Measurements from ENCODE around the gene RHBDL3.

The RHBDL3 gene, protein sequence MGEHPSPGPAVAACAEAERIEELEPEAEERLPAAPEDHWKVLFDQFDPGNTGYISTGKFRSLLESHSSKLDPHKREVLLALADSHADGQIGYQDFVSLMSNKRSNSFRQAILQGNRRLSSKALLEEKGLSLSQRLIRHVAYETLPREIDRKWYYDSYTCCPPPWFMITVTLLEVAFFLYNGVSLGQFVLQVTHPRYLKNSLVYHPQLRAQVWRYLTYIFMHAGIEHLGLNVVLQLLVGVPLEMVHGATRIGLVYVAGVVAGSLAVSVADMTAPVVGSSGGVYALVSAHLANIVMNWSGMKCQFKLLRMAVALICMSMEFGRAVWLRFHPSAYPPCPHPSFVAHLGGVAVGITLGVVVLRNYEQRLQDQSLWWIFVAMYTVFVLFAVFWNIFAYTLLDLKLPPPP

DNA sequence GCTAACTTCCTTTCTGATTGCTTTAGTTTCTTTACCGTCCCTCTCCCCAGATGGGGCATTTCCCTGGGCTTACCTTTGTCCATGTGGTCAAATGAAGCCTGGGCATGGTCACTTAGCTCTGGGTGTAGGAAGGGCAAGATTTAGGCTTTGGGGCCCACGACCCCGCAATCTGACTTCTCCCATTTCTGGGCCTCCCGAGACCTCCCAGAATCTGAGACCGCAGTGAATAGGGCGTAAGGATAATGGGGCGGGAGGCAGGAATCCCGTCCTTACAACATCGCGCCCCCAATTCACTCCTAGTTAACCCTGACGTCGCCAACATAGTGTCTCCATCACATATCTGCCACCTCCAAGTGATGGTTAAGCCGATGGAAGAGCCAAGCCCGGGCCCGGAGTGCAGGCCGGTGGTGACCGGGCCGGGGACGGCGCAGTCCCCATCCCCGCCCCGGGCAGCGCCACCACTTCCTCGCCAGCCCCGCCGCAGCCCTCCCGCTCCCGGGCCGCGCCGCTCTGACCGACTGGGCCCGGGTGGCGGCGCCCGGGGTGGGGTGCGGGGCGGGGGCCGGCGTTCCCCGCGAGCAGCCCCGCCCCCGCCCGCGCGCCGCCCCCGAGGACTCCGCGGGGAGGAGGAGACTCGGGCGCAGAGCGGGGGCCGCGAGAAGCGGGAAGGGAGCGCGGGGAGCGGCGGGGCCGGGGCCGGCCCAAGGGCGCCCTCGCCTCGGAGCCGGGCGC, at the start of gene RHBDL3:
Gene RHBDL3 (plus strand): TSS at position 641 of the 732 bp plus-strand sequence. CDS start 358 bp downstream, outside the sequence.
- peak within 1 kb of the TSS; percentile 78 for H3K4me3 Mint-ChIP-seq
- no peak within 1 kb of the TSS for H3K27ac Mint-ChIP-seq
- no peaks in the 10 kb centered on the region for H3K9me3 Mint-ChIP-seq
- peaks cover 15% of the 10 kb centered on the region for H3K4me1 Mint-ChIP-seq (ENCODE audit: low read depth)
- H3K36me3 Mint-ChIP-seq (ENCODE audit: low read depth) = peaks cover 2% of the 10 kb centered on the region
- peaks cover 84% of the 10 kb centered on the region for H3K27me3 Mint-ChIP-seq (ENCODE audit: low read depth)

DNA sequence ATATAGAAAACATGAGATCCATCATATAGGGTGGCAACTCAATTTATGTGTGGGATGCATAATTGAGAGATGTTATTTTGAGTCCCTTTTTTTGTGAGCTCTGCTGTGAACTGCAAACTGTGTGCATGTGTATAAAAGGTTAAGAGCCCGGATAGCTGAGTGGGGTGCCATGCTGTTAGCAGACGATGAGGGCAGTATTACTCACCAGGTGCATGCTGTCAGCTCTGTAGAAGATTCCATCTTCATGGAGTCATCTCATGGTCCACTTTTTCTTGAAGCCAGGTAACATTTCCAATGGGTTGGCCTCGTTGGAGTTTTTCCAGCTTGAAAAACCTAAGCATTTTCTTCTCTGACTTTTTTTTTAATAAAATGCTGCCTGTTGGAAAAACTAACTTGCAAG, 43.0 kb upstream of the RHBDL3 start:
- peaks cover 12% of the 10 kb centered on the region for H3K4me1 Mint-ChIP-seq (ENCODE audit: low read depth)
- no peaks in the 10 kb centered on the region for H3K27me3 Mint-ChIP-seq (ENCODE audit: low read depth)
- no peaks in the 10 kb centered on the region for H3K9me3 Mint-ChIP-seq
- H3K4me3 Mint-ChIP-seq = no peak overlapping the region
- peaks cover 8% of the 10 kb centered on the region for H3K36me3 Mint-ChIP-seq (ENCODE audit: low read depth)
- no peak overlapping the region for H3K27ac Mint-ChIP-seq

DNA sequence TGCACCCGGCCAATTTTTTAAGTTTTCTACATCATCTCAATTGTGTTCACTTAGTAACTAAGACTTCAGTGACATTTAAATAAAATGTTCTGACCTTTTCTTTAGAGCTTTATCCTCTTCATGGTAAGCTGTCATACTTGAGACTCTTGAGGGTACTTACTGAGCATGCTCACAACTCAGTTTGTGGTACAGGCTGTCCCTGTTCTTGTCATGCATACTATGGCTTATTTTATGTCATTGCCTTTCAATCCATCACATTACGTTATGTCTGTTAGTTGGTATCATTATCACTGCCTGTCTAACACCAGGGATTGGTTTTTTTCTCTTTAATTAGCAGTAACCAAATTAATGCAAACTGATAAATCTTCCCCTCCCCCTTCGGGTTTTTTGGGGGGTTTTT, 41.9 kb upstream of the RHBDL3 start:
- peaks cover 12% of the 10 kb centered on the region for H3K4me1 Mint-ChIP-seq (ENCODE audit: low read depth)
- no peak overlapping the region for H3K27ac Mint-ChIP-seq
- no peaks in the 10 kb centered on the region for H3K27me3 Mint-ChIP-seq (ENCODE audit: low read depth)
- H3K4me3 Mint-ChIP-seq = no peak overlapping the region
- H3K36me3 Mint-ChIP-seq (ENCODE audit: low read depth) = peaks cover 10% of the 10 kb centered on the region
- no peaks in the 10 kb centered on the region for H3K9me3 Mint-ChIP-seq

DNA sequence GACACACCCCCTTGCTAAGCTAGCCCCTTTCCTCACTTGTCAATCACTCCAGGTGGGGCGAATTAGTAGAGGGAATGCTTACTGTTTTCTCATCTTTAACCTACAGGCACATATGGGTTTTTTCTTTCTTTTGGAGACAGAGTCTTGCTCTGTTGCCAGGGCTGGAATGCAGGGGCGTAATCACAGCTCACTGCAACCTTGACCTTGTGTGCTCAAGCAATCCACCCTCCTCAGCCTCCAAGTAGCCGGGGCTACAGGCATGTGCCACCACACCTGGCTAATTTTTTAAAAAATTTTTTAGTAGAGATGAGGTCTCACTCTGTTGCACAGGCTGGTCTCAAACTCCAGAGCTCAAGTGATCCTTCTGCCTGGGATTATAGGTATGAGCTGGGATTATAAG, 38.7 kb upstream of the RHBDL3 start:
- H3K27me3 Mint-ChIP-seq (ENCODE audit: low read depth) = no peaks in the 10 kb centered on the region
- peaks cover under 1% of the 10 kb centered on the region for H3K4me1 Mint-ChIP-seq (ENCODE audit: low read depth)
- peaks cover 12% of the 10 kb centered on the region for H3K36me3 Mint-ChIP-seq (ENCODE audit: low read depth)
- no peak overlapping the region for H3K4me3 Mint-ChIP-seq
- no peaks in the 10 kb centered on the region for H3K9me3 Mint-ChIP-seq
- no peak overlapping the region for H3K27ac Mint-ChIP-seq

DNA sequence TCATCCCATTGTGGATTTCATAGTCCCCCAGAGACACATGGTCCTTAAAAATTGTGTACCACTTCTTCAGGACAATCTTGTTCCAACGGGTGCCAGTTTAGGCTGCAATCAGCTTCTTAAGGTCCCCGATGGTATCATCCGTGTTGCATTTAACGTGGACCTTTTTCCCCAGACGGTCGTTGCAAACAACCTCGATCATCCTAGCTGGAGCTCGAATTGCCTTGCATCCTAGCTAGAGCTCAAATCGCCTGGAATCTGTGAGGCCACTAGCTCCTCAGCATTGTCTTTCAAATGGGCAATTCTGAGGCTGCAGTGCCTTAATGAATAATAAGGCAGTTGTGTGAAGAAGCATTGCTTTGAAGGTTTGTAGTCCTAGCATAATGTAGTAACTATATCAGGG, 37.7 kb upstream of the RHBDL3 start:
- Mint-ChIP-seq H3K27me3 (ENCODE audit: low read depth) (no peaks in the 10 kb centered on the region), H3K27ac (no peak overlapping the region), H3K9me3 (no peaks in the 10 kb centered on the region), H3K4me1 (ENCODE audit: low read depth) (peaks cover 6% of the 10 kb centered on the region), H3K36me3 (ENCODE audit: low read depth) (peaks cover 12% of the 10 kb centered on the region), H3K4me3 (no peak overlapping the region)

DNA sequence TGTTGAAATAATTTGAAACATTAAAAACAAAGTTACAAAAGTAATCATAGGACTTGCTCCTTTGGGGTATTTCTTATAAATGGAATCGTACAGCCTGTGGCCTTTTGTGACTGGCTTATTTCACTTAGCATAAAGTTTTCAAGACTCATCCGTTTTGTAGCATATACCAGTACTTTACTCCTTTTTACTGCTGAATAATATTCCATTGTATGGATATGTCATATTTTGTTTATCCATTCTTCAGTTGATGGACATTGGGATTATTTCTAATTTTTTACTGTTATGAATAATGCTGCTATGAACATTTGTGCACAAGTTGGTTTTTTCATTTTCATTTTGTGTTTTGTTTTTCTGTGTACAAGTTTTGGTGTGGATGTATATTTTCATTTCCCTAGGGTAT, 30.0 kb upstream of the RHBDL3 start:
- H3K9me3 Mint-ChIP-seq = no peaks in the 10 kb centered on the region
- H3K4me3 Mint-ChIP-seq = no peak overlapping the region
- peaks cover 12% of the 10 kb centered on the region for H3K4me1 Mint-ChIP-seq (ENCODE audit: low read depth)
- no peaks in the 10 kb centered on the region for H3K27me3 Mint-ChIP-seq (ENCODE audit: low read depth)
- no peak overlapping the region for H3K27ac Mint-ChIP-seq
- H3K36me3 Mint-ChIP-seq (ENCODE audit: low read depth) = no peaks in the 10 kb centered on the region

DNA sequence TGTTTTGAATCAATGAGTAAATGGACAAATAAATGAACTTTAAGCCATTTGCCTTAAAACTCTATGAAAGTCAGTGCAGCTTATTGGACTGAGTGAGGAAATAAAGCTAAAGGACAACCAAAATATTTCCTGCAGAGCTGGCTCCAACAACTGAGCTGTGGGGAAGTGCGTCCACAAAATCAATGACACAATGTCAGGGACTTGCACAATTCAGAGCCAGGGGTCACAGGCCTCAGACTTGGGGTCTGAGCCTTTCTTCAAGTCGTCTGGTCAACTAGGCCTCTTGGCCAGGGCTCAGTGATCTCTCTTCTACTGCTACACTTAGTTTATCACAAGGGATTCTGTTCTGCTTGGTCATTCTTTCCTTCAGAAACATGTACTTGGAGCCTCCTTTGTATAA, 26.2 kb upstream of the RHBDL3 start:
- Mint-ChIP-seq H3K27ac (no peak overlapping the region), H3K36me3 (ENCODE audit: low read depth) (no peaks in the 10 kb centered on the region), H3K9me3 (no peaks in the 10 kb centered on the region), H3K4me3 (no peak overlapping the region), H3K27me3 (ENCODE audit: low read depth) (peaks cover 8% of the 10 kb centered on the region), H3K4me1 (ENCODE audit: low read depth) (no peaks in the 10 kb centered on the region)

DNA sequence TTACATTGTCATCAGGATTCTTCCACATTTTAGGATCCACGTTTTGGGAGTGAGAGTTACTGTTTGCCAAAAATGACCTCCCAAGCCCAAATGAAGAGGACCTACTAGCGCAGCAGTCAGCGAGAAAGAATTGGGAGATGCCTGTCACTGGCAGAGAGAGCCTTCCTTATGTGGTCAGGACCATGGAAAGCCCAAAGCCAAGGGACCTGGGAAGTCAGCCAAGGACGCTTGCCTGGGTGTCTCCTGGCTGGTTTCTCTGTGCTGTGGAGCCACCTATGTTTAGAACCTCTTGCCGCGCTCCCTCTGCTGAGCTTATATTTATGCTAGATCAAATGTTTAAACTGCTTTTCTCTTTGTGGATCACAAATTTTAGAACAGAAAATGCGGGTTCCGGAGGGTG, 24.9 kb upstream of the RHBDL3 start:
- no peak overlapping the region for H3K4me3 Mint-ChIP-seq
- no peaks in the 10 kb centered on the region for H3K4me1 Mint-ChIP-seq (ENCODE audit: low read depth)
- peaks cover 8% of the 10 kb centered on the region for H3K27me3 Mint-ChIP-seq (ENCODE audit: low read depth)
- no peaks in the 10 kb centered on the region for H3K9me3 Mint-ChIP-seq
- no peak overlapping the region for H3K27ac Mint-ChIP-seq
- H3K36me3 Mint-ChIP-seq (ENCODE audit: low read depth) = no peaks in the 10 kb centered on the region

DNA sequence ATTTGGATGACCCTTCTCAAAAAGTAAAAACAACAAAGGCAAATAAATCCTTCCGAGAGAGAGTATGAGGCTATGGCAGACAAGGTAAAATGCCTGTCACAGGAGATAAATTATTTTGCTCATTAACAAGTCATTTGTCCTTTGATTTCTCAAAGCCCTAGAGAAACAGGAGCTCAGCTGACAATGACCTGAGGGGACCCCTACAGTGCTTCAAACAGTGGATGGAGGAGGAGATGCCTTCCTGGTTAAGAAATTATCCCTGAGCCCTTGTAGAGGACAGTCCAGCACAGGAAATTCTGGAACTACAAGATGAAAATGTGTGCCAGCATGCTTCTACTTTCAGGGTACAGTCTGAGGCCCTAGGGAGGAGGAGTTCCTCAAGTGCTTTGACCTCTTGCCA, 24.0 kb upstream of the RHBDL3 start:
- Mint-ChIP-seq H3K4me1 (ENCODE audit: low read depth) (no peaks in the 10 kb centered on the region), H3K9me3 (no peaks in the 10 kb centered on the region), H3K36me3 (ENCODE audit: low read depth) (no peaks in the 10 kb centered on the region), H3K27me3 (ENCODE audit: low read depth) (peaks cover 8% of the 10 kb centered on the region), H3K4me3 (no peak overlapping the region), H3K27ac (no peak overlapping the region)

DNA sequence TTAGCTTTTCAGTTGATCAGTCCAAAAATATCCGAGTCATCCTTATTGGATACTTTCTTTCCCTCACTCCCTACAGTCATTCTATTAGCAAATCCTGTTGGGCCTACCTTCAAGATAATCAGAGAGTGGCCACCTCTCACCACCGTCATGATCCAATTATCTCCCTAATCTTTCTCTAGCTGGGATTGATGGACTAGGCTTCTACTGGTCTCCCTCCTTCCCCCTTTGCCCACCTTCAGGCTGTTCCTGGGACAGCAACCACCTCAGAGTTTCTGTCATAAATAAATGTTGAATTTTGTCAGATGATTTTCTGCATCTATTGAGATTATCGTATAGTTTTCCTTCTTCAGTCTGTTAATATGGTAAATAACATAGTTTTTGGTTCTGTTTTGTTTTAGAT, 16.2 kb upstream of the RHBDL3 start:
- H3K4me1 Mint-ChIP-seq (ENCODE audit: low read depth) = no peaks in the 10 kb centered on the region
- H3K36me3 Mint-ChIP-seq (ENCODE audit: low read depth) = no peaks in the 10 kb centered on the region
- H3K27me3 Mint-ChIP-seq (ENCODE audit: low read depth) = peaks cover 4% of the 10 kb centered on the region
- no peak overlapping the region for H3K4me3 Mint-ChIP-seq
- H3K9me3 Mint-ChIP-seq = no peaks in the 10 kb centered on the region
- H3K27ac Mint-ChIP-seq = no peak overlapping the region

DNA sequence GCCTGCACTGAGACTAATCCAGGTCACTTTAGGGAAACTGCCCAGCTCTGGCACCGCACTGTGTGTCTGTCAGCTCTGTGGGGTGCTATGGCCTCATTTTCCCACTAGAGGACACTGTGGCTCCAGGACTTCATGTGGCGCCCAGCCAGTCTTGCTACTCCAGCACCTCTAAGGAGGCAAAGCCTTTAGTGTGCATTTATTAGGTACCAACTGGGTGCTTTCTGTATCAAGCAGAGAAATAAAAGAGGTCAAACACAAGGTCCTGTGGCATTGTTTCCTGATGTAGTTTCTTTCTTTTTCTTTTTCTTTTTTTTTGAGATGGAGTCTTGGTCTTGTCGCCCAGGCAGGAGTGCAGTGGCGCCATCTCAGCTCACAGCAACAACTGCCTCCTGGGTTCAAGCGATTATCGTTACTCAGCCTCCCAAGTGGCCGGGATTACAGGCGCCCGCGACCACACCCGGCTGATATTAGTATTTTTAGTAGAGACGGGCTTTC, 12.5 kb upstream of the RHBDL3 start:
- H3K4me3 Mint-ChIP-seq = no peak overlapping the region
- H3K36me3 Mint-ChIP-seq (ENCODE audit: low read depth) = no peaks in the 10 kb centered on the region
- H3K27me3 Mint-ChIP-seq (ENCODE audit: low read depth) = peaks cover 8% of the 10 kb centered on the region
- no peak overlapping the region for H3K27ac Mint-ChIP-seq
- H3K9me3 Mint-ChIP-seq = no peaks in the 10 kb centered on the region
- no peaks in the 10 kb centered on the region for H3K4me1 Mint-ChIP-seq (ENCODE audit: low read depth)

DNA sequence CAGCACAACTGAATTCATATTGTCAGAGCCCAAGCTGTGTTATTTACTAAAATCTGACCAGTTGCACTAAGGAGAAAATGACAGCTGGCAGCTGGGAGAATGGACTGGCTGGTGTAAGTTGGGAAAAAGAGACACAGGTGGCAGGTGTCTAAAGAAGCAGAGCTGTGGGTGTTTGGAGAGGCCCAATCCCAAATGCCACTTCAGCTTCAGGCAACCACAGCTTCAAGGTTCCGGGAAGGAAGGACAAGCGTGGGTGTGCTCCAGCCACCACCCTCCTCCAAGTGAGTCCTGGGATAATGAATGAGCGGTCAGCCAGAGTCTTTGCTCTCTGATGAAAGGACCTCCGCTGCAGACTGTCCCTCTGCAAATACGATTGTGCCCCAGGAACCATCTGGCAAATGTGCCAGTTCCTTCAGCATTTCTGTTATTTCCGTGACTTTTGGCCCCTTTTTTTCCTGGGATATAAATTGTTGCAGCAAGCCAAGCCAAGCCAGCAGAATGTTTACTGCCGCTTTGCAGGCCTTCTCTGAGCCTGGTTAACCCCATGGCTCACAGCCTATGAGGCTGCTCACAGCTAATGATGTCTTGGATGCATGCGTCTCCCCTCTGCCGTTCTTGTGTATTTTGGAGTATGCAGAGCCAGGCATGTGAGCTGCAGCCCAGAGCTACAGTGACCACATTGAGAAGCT, 9.5 kb upstream of the RHBDL3 start:
- Mint-ChIP-seq H3K9me3 (no peaks in the 10 kb centered on the region), H3K4me1 (ENCODE audit: low read depth) (no peaks in the 10 kb centered on the region), H3K27me3 (ENCODE audit: low read depth) (peaks cover 32% of the 10 kb centered on the region), H3K36me3 (ENCODE audit: low read depth) (no peaks in the 10 kb centered on the region), H3K4me3 (no peak overlapping the region), H3K27ac (no peak overlapping the region)

DNA sequence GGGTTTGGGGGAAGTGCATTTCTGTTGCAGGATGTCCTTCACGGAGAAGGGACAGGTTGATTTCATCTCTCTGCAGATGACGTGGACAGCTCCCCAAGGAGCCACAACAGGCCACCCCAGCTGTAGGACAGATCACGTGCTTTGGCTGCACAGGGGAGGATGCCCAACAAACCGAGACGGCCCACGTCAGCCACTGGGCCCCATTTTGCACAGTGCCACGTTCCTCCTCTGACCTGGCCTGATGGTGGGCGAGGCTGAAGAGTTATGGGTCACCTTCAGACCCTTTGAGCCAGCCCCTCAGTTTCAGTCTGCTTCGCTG, 9.0 kb upstream of the RHBDL3 start:
- Mint-ChIP-seq H3K4me1 (ENCODE audit: low read depth) (no peaks in the 10 kb centered on the region), H3K27ac (no peak overlapping the region), H3K4me3 (no peak overlapping the region), H3K9me3 (no peaks in the 10 kb centered on the region), H3K27me3 (ENCODE audit: low read depth) (peaks cover 37% of the 10 kb centered on the region), H3K36me3 (ENCODE audit: low read depth) (no peaks in the 10 kb centered on the region)

DNA sequence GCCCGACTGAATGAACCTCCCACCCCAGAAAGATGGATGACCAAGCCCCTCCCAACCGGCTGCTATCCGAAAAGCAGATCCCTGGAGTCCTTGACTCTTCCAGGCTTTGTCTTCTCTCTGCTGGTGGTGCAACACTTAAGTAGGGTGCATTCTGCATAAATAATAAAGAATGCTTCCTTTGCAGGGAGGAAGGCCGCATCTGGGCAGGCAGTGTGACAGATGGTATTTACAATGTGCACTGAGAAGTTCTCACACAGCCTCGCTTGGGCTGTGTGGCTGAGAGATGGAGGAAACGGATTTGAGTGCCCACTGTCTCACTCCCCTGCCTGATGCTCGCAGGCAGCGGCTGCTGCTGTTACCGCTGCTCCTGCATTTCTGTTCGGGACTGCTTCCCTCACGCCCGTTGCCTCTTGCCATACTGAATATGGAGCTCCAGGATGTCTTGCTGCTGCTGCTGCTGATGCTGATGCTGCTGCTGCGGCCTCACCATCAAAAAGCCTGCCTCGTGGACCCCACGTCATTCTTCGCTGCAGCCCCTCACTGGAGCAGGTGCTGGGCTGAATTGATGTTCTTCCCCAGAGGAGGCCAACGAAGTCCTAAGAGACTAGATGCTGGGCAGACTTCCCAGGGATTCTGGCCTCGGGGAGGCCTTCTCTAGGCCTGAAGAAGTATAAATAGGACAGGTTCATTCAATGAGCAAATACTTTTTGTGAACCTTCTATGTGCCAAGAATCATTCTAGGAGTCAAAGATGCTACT, 7.1 kb upstream of the RHBDL3 start:
- H3K36me3 Mint-ChIP-seq (ENCODE audit: low read depth) = no peaks in the 10 kb centered on the region
- no peak overlapping the region for H3K27ac Mint-ChIP-seq
- H3K4me3 Mint-ChIP-seq = no peak overlapping the region
- peaks cover 51% of the 10 kb centered on the region for H3K27me3 Mint-ChIP-seq (ENCODE audit: low read depth)
- no peaks in the 10 kb centered on the region for H3K9me3 Mint-ChIP-seq
- H3K4me1 Mint-ChIP-seq (ENCODE audit: low read depth) = no peaks in the 10 kb centered on the region
